ENCODE data around the gene CDKN2AIPNL.
A peak's percentile ranks its signal among the peaks of the same experiment; 100 is the strongest.

CDKN2AIPNL gene, protein sequence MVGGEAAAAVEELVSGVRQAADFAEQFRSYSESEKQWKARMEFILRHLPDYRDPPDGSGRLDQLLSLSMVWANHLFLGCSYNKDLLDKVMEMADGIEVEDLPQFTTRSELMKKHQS

GRCh38 chr5:134411546-134412266 is at the start of gene CDKN2AIPNL:
CDKN2AIPNL (minus strand) TSS chr5:134411881; CDS start chr5:134411854, 27 bp downstream.
- peak; percentile 93 for DNase-seq

GRCh38 chr5:134460551-134460950 is 48.9 kb upstream of the CDKN2AIPNL start:
- no peak for DNase-seq

DNA sequence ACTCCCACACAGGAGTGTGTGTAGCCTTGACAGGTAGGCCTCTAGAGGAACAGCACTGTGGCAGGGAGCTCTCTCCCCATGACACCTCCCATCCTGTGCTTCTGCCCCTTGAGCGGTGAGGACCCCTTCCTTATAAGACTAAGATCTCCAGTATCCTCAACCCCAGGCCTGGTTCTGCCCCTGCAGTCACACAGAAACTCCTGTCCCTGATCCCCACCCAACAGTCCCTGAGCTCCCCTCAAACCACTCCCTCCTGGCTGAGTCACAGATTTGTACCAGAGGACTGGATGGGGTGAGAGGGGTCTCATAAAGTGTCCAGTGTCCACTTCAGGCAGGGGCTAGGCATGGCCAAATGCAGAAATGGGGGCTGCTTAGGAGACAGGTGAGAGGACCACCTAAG is 47.8 kb upstream of the CDKN2AIPNL start:
- no peak for DNase-seq

GRCh38 chr5:134459010-134459403 is 47.3 kb upstream of the CDKN2AIPNL start:
- no peak for DNase-seq

DNA sequence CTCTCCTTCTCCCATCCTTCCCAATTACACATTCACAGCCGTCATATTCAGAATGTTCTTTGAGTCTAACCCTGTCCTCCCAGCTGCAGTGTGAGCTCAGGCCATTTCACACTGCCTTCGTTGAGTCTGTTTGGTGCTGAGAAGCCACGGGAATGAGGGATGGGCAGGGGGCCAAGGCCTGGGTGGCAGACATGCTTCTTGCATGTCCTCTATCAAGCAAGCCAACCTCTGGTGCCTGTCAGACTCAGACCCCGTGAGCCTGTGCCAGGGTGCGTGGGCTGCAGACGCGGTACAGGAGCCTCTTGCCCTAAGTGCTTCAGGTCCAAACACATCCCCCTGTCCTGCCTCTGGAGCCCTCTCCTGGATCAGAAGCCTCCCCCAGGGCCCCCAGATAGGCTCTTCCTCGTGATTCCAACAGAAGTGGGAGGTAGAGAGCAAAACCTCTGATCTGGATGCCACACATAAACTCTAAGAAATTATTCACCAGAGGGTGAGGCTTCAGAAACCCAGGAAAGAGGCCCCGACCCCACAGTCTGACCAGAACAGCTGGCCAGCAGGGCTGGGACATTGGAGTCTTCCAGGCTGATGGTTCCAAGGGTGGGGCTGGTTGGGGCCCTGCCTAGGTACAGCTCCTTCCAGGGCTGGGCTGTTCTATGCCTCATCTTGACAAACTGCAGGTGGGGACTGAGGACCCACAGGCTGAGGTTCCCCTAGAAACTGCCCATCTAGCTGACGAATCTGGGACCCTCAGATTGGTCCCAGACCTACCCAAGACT is 46.7 kb upstream of the CDKN2AIPNL start:
- no peak for DNase-seq

GRCh38 chr5:134457801-134458200 is 46.1 kb upstream of the CDKN2AIPNL start:
- no peak for DNase-seq

GRCh38 chr5:134456825-134457224 is 45.1 kb upstream of the CDKN2AIPNL start:
- no peak for DNase-seq

- no peak for DNase-seq
Observed at GRCh38 chr5:134455466-134455865, 43.8 kb upstream of the CDKN2AIPNL start.

DNA sequence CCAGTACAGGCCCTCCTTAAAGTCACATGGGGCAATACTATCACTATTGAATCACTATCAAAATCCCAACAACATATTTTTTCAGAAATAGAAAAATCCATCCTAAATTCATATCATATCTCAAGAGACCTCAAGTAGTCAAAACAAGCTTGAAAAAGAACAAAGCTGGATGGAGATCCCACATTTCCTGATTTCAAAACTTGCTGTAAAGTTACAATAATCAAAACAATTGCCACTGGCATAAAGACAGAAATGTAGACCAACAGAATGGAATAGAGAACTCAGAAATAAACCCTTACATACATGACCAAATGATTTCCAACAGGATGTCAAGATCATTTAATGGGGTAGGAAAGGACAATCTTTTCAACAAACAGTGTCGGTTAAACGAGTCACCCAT is 41.3 kb upstream of the CDKN2AIPNL start:
- DNase-seq = no peak

GRCh38 chr5:134451936-134452505 is 40.3 kb upstream of the CDKN2AIPNL start:
- DNase-seq = no peak

GRCh38 chr5:134451225-134451935 is 39.7 kb upstream of the CDKN2AIPNL start:
- DNase-seq = no peak

GRCh38 chr5:134450374-134450773 is 38.7 kb upstream of the CDKN2AIPNL start:
- DNase-seq = no peak

DNA sequence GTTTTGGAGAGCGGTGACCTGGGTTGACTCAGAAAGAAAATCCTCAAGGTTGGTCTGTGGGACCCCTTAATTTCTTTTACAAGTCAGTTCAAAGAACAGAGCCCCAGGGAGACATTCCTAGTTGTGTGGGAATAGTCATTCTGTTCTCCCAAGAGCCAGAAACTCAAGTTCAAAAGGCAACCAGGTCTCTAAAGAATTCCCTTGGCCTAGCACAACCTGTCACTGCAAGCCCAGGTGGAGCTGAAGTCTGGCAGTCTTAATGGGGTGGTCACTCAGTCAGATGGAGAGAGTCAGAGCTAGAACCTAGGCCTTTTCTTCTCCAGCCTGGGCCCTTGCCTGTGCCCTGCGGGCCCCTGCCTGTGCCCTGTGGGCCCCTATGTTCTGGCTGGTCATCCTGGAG is 37.5 kb upstream of the CDKN2AIPNL start:
- no peak for DNase-seq

GRCh38 chr5:134447815-134448520 is 36.3 kb upstream of the CDKN2AIPNL start:
- DNase-seq = no peak

DNA sequence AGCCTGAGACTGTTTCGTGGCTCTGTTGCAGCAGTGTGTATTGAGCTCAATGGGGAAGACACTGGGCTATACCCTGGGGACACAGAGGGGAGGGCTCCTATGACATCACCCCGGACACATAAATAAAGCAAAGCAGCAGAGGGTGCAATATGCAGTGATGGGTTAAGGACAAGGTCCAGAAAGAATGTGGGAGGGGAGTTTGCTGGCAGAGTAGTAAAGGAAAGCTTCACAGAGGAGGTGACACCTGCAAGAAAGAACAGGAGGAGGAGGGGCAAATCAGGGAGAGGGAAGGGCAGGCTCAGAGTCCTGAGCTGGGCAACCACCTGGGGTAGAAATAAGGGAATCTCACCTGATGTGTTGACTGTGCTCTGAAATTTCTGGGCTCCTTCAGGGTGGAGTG is 35.3 kb upstream of the CDKN2AIPNL start:
- no peak for DNase-seq

DNA sequence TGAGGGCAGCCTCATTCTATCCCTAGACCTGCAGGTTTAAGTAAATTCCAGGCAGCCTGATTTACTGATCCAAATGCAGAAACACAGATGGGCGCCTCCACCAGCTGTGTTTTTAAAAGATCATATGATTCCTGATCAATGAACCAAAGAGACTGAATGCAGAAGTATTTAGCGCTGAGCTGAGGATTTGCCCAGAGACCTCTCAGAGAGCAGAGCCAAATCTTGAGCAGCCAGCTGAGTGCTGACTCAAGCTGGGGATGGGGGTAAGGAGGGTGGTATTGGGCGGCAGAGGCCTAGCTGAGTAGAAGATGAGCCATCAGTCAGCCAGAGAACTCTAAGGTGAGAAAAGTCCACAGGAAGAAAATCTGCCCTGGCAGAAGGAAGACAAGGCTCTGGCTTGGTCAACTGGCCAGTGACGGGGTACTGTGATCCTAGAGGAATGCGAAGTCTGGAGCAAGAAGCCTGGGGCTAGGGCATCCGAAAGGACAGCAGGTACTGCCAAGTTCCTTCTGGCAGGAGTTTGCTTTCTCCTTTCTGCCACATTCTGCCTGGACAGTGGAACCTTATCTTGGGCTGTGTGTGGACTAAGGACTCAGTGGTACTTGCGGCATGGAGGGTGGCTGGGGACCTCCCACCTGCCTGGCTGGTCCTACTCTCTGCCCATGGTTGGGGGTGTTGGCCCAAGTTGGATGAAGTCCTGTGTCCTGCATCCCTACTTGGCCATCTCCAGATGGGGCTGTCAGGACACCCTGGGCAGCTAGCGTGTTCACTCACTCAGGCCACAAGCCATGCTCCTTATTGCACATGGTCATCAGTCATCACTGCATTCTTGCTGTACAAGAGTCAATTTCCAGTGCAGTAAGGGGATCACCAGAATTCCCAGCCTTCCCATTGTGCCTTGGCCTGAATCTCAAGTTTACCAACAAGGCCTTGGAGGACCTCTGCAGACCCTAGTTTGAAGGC is 34.5 kb upstream of the CDKN2AIPNL start:
- no peak for DNase-seq

DNA sequence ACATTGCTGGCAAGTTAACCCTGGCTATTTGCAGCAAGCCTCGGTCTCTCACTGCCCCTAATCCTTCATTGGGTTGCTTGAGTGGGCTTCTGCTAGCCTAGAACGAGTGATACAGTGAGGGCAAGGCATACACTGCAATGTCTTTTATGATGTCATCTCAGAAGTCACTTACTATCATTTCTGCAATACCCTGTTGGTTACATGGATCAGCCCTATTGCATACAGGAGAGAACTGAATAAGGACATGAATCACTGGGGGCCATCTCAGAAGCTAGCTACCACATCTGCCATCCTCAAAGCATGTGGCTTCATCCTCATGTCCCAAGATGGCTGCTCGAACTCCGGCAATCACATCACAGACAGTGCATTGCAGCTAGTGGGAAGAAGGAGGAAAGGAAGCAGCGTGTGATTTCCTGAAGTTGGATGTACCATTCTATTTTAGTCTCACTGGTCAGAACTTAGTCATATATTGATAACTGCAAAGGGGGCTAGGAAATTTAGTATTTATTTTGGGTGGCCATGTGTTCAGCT is 33.3 kb upstream of the CDKN2AIPNL start:
- DNase-seq = no peak

DNA sequence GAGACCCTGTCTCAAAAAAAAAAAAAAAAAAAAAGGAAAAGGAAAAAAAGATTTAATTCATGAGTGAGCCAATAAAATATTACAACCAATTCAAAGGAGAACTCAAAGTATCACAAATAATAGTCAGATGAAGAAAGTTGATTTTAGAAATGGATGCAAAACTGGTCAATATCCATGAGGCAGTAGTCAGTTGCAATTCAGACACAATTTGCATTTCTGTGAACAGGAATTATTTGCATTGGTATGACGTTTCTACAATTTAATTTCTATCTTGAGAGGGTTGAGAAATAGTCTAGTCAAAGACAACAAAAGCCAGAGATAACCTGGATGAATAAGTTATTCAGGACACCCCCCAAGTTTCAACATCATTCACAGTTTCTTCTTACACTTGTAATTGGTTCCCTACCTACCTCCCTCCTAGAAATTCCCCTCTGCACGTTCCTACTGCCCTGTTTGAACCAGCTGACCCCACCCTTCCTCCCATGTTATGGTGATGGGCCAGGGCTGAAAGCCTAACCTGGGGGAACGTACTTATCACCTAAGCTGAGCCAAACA is 28.6 kb upstream of the CDKN2AIPNL start:
- DNase-seq = no peak

DNA sequence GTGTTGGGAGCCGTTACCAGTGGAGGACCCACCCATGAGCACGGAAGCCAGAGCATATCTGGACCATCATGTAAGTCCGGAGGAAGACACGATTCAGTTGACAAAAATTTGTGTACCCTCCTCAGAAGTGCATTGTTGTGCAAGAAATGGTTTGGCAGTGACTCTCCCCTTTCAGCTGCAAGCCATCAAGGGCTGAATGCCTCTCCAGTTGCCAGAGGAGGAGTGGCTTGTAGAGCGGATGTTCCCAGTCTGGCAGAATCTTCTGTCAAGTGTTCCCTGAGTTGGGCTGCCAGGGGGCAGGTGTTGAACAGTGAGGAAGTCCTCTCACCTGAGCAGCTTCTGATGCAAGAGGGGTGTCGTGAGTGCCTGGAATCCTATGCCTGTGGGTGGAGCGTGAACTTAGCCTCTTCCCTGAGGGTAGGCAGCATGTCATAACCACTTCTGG is 27.6 kb upstream of the CDKN2AIPNL start:
- DNase-seq = no peak

GRCh38 chr5:134438721-134439123 is 27.0 kb upstream of the CDKN2AIPNL start:
- DNase-seq = no peak

All from CD4-positive, alpha-beta T cell treated with Interleukin-17A for 4 hours (primary cell).